GM12878 (cell line): ENCODE data around the gene SPTBN1. TPM values are rescaled to one million over a fixed set of nuclear protein-coding genes. Genes with fewer than 3 reads are reported as not detected.

Source experiments
- ASH2L ChIP-seq: fragments of 300-600, 200-600 bp; sonication (generic); IDR thresholded peaks from 2 replicates; pipeline ENCODE4 v1.6.1; 2017; ENCODE audit warnings: low read depth, mild to moderate bottlenecking, borderline replicate concordance
- CBX3 ChIP-seq: fragments of 200-600 bp; sonication (generic); IDR thresholded peaks from 2 replicates; pipeline ENCODE4 v1.6.1; 2016; ENCODE audit warnings: low read depth, borderline replicate concordance
- CBX5 ChIP-seq: sonication (generic); IDR thresholded peaks from 2 replicates; pipeline ENCODE4 v1.6.1; 2016; ENCODE audit warnings: low read depth, moderate library complexity, mild to moderate bottlenecking, inconsistent platforms
- CREB1 ChIP-seq: IDR thresholded peaks from 2 replicates; pipeline ENCODE4 v1.6.1; 2012; ENCODE audit warnings: low read depth, mild to moderate bottlenecking, inconsistent platforms
- ESRRA ChIP-seq: IDR thresholded peaks from 2 replicates; pipeline ENCODE4 v1.6.1; 2012; ENCODE audit warnings: mild to moderate bottlenecking, low read length, improper control_type of control experiment
- EZH2 ChIP-seq: IDR thresholded peaks from 2 replicates; pipeline ENCODE4 v1.6.1; 2012; ENCODE audit warnings: low read depth, mild to moderate bottlenecking, control low read depth, inconsistent platforms, low read length, borderline replicate concordance; ENCODE audit not compliant: control insufficient read depth
- IRF3 ChIP-seq: fragments of 450-650 bp; IDR thresholded peaks from 2 replicates; pipeline ENCODE4 v1.6.1; 2014; ENCODE audit warnings: mild to moderate bottlenecking
- IRF4 ChIP-seq: IDR thresholded peaks from 2 replicates; pipeline ENCODE4 v1.6.1; 2011; ENCODE audit warnings: low read depth, low read length
- MEF2A ChIP-seq: IDR thresholded peaks from 2 replicates; pipeline ENCODE4 v1.6.1; 2011; ENCODE audit warnings: low read depth, mild to moderate bottlenecking, low read length, moderate library complexity; ENCODE audit not compliant: insufficient read depth
- PAX5 ChIP-seq: IDR thresholded peaks from 2 replicates; pipeline ENCODE4 v1.6.1; 2011; ENCODE audit warnings: low read depth, low read length, borderline replicate concordance
- SMAD5 ChIP-seq: IDR thresholded peaks from 2 replicates; pipeline ENCODE4 v1.6.1; 2016; ENCODE audit warnings: antibody characterized with exemption, low read depth
- SPI1 ChIP-seq: IDR thresholded peaks from 2 replicates; pipeline ENCODE4 v1.6.1; 2011; ENCODE audit warnings: low read depth, mild to moderate bottlenecking, low read length, moderate library complexity, borderline replicate concordance; ENCODE audit not compliant: insufficient read depth
- TCF12 ChIP-seq: IDR thresholded peaks from 2 replicates; pipeline ENCODE4 v1.6.1; 2011; ENCODE audit warnings: low read depth, mild to moderate bottlenecking, low read length
- TCF3 ChIP-seq: IDR thresholded peaks from 2 replicates; pipeline ENCODE4 v1.6.1; 2012; ENCODE audit warnings: low read depth, mild to moderate bottlenecking, low read length, borderline replicate concordance; ENCODE audit not compliant: insufficient read depth
- YBX1 ChIP-seq: fragments of 450-650 bp; IDR thresholded peaks from 2 replicates; pipeline ENCODE4 v1.6.1; 2016; ENCODE audit warnings: antibody characterized with exemption
- YY1 ChIP-seq: IDR thresholded peaks from 2 replicates; pipeline ENCODE4 v1.6.1; 2011; ENCODE audit warnings: low read depth, mild to moderate bottlenecking, low read length
- ZBTB4 ChIP-seq: fragments of 450-650 bp; formaldehyde crosslinking; IDR thresholded peaks from 2 replicates; pipeline ENCODE4 v1.4.0; 2022; ENCODE audit warnings: mild to moderate bottlenecking, moderate library complexity
- polyA plus RNA-seq, 11 experiments: library from polyadenylated mRNA; depleted of rRNA in 4 of 11; unstranded in 6 of 11; stranded (reverse) in 5 of 11; fragments of >200 nt; fragmentation: Nextera tagmentation in 4 of 11; fragmentation: Illumina TruSeq in 1 of 11; extraction: Ambion mirVana in 4 of 11; extraction: Trizol in 1 of 11; gene quantifications; 1 replicate in 1 of 11; 2 replicates in 10 of 11; pipeline versions ENCODE4 v1.2.1 to v1.2.3, GENCODE V29; 2011 to 2016; ENCODE audit warnings: inconsistent platforms in 2 of 11, missing spikeins in 2 of 11, low read depth in 1 of 11
- total RNA-seq, 4 experiments: library from RNA; depleted of rRNA in 3 of 4; stranded (reverse); fragments of >200 nt in 3 of 4; fragmentation: Illumina TruSeq in 1 of 4; extraction: Trizol in 1 of 4; gene quantifications; 2 replicates each; pipeline versions ENCODE4 v1.2.1 to v1.2.3, GENCODE V29; 2013 to 2021
- TF ChIP-seq, protein P1 (sequence below): fragments of 450-650 bp; IDR thresholded peaks from 2 replicates; pipeline ENCODE4 v1.6.1; 2016; ENCODE audit warnings: mild to moderate bottlenecking
- TF ChIP-seq, protein P2 (sequence below): fragments of 150-350 bp; IDR thresholded peaks from 2 replicates; pipeline ENCODE4 v1.6.1; 2014; ENCODE audit warnings: mild to moderate bottlenecking, low read depth, low read length
- TF ChIP-seq, protein P3 (sequence below): fragments of 450-650 bp; IDR thresholded peaks from 2 replicates; pipeline ENCODE4 v1.6.1; 2018; ENCODE audit warnings: mild to moderate bottlenecking, low read depth, moderate library complexity; ENCODE audit not compliant: partially characterized antibody

SPTBN1 gene
- total and polyA plus RNA-seq, 10 of the 15 experiments (the other 5 are each of a cell fraction or from before 2014, with no cell fraction given), result 20.6 to 154 (median 76.7) TPM

DNA sequence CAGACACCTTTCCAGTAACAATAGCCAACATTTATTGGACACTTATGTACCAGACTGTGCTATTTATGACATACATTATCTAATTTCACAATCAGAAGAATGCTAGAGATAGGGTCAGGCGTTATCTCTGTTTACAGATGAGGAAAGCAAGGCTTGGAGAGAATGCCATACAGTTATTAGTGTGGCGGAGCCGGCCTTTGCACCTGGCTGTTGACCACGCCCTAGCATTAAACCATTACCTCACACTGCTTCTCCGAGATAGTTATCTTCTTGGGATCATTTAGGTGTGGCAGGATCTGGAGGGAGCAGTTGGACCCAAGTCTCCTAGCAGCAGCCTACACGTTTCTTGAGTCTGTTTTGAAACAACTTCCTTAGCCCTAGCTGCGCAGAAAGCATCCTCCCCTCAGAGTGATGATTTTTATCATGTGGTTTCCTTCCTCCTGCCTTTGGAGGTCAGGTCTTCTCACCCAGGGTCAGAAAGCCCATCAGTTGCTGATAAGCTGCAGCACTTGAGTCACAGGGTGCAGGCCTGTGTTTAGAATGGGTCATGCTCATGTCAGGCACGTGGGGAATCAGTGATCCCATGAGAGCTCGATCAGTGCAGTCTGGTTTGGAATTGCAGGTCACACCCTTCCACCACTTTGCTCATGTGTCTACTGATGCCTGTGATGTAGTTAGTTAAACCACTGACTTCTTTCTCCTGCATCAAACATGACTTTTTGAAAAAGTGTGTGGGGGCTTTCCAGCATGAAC is 118.2 kb downstream of the SPTBN1 start (continued):
- TF ChIP-seq, protein P1, sequence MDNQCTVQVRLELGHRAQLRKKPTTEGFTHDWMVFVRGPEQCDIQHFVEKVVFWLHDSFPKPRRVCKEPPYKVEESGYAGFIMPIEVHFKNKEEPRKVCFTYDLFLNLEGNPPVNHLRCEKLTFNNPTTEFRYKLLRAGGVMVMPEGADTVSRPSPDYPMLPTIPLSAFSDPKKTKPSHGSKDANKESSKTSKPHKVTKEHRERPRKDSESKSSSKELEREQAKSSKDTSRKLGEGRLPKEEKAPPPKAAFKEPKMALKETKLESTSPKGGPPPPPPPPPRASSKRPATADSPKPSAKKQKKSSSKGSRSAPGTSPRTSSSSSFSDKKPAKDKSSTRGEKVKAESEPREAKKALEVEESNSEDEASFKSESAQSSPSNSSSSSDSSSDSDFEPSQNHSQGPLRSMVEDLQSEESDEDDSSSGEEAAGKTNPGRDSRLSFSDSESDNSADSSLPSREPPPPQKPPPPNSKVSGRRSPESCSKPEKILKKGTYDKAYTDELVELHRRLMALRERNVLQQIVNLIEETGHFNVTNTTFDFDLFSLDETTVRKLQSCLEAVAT, result peak; percentile 85
- TF ChIP-seq TCF12 (no peak), TCF3 (no peak), IRF4 (0 out of 2 replicates have a peak, but pooled peaks have one; percentile 5), EZH2 (no peak), SMAD5 (peak; percentile 25; the same call in 1 of the 2 replicates), ASH2L (no peak), PAX5 (0 out of 2 replicates have a peak, but pooled peaks have one; percentile 16), CBX3 (no peak), YY1 (no peak), ZBTB4 (CRISPR knock-in tag) (no peak), ESRRA (no peak), CBX5 (no peak), SPI1 (no peak), IRF3 (no peak), MEF2A (no peak), CREB1 (peak; percentile 49; the same call in 1 of the 2 replicates), YBX1 (no peak)
- TF ChIP-seq, protein P2, sequence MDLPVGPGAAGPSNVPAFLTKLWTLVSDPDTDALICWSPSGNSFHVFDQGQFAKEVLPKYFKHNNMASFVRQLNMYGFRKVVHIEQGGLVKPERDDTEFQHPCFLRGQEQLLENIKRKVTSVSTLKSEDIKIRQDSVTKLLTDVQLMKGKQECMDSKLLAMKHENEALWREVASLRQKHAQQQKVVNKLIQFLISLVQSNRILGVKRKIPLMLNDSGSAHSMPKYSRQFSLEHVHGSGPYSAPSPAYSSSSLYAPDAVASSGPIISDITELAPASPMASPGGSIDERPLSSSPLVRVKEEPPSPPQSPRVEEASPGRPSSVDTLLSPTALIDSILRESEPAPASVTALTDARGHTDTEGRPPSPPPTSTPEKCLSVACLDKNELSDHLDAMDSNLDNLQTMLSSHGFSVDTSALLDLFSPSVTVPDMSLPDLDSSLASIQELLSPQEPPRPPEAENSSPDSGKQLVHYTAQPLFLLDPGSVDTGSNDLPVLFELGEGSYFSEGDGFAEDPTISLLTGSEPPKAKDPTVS, result no peak
- TF ChIP-seq, protein P3, sequence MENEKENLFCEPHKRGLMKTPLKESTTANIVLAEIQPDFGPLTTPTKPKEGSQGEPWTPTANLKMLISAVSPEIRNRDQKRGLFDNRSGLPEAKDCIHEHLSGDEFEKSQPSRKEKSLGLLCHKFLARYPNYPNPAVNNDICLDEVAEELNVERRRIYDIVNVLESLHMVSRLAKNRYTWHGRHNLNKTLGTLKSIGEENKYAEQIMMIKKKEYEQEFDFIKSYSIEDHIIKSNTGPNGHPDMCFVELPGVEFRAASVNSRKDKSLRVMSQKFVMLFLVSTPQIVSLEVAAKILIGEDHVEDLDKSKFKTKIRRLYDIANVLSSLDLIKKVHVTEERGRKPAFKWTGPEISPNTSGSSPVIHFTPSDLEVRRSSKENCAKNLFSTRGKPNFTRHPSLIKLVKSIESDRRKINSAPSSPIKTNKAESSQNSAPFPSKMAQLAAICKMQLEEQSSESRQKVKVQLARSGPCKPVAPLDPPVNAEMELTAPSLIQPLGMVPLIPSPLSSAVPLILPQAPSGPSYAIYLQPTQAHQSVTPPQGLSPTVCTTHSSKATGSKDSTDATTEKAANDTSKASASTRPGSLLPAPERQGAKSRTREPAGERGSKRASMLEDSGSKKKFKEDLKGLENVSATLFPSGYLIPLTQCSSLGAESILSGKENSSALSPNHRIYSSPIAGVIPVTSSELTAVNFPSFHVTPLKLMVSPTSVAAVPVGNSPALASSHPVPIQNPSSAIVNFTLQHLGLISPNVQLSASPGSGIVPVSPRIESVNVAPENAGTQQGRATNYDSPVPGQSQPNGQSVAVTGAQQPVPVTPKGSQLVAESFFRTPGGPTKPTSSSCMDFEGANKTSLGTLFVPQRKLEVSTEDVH, result no peak
